ENCODE results near the gene MAGEA6.
"Not testable (repeated sequence)": the region's sequence is repeated elsewhere in the genome, so short reads cannot be mapped to it uniquely, and the experiment has no call there.

The MAGEA6 gene

DNA sequence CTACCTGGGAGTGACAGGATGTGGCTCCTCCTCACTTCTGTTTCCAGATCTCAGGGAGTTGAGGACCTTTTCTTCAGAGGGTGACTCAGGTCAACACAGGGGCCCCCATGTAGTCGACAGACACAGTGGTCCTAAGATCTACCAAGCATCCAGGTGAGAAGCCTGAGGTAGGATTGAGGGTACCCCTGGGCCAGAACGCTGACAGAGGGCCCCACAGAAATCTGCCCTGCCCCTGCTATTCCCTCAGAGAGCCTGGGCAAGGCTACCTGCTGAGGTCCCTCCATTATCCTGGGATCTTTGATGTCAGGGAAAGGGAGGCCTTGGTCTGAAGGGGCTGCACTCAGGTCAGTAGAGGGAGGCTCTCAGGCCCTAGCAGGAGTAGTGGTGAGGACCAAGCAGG, 34.4 kb downstream of the MAGEA6 start:
- no peak overlapping the region for H3K4me3 ChIP-seq (ENCODE audit: low read depth, low read length)
- DNase-seq (ENCODE audit: low read depth) = no peak

- H3K4me3 ChIP-seq (ENCODE audit: low read depth, low read length); DNase-seq (ENCODE audit: low read depth): not testable (repeated sequence)
These were observed 35.2 kb downstream of the MAGEA6 start for GRCh38 chrX:152734143-152734858.

DNA sequence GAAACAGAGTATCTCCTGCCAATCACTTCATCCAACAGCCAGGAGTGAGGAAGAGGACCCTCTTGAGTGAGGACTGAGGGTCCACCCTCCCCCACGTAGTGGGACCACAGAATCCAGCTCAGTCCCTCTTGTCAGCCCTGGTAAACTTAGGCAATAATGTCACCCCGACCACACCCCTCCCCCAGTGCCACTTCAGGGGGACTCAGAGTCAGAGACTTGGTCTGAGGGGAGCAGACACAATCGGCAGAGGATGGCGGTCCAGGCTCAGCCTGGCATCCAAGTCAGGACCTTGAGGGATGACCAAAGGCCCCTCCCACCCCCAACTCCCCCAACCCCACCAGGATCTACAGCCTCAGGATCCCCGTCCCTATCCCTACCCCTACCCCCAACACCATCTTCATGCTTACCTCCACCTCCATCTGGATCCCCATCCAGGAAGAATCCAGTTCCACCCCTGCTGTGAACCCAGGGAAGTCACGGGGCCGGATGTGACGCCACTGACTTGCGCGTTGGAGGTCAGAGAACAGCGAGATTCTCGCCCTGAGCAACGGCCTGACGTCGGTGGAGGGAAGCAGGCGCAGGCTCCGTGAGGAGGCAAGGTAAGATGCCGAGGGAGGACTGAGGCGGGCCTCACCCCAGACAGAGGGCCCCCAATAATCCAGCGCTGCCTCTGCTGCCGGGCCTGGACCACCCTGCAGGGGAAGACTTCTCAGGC, 36.1 kb downstream of the MAGEA6 start, which contains the start of the genes CSAG1 and MAGEA12:
CSAG1 (minus strand) TSS at position 461 of the 715 bp plus-strand sequence. CDS start 1,261 bp downstream, outside the sequence.
MAGEA12 (plus strand) TSS at position 497 of the 715 bp plus-strand sequence. CDS start 2,405 bp downstream, outside the sequence.
- no peak for DNase-seq (ENCODE audit: low read depth)
- no peak within 1 kb of the TSS for H3K4me3 ChIP-seq (ENCODE audit: low read depth, low read length)

GRCh38 chrX:152725409-152725808, 44.1 kb downstream of the MAGEA6 start:
- DNase-seq (ENCODE audit: low read depth) = no peak
- H3K4me3 ChIP-seq (ENCODE audit: low read depth, low read length) = no peak overlapping the region

All from skeletal muscle cell (primary cell).